HL-60 (cell line): ENCODE results near the gene SMARCA2.

Experiments used
- CTCF ChIP-seq: IDR thresholded peaks from one replicate; pipeline ENCODE4 v1.5.1; 2011; ENCODE audit warnings: low read length, control low read depth, inconsistent platforms; ENCODE audit not compliant: insufficient read depth
- POLR2AphosphoS5 ChIP-seq: IDR thresholded peaks from 2 replicates; pipeline ENCODE4 v1.6.1; 2012; ENCODE audit warnings: low read depth
- REST ChIP-seq: IDR thresholded peaks from 2 replicates; pipeline ENCODE4 v1.6.1; 2012; ENCODE audit warnings: low read depth; ENCODE audit not compliant: insufficient replicate concordance

- TF ChIP-seq CTCF, result no peak
- no peak for TF ChIP-seq POLR2AphosphoS5
- TF ChIP-seq REST, result no peak
These were observed 113.5 kb downstream of the SMARCA2 start for GRCh38 chr9:2128618-2129017.
